Upper lobe of left lung (tissue), 6 donors: Measurements from ENCODE around the gene MTO1. TPM values are rescaled to one million over a fixed set of nuclear protein-coding genes. Genes with fewer than 3 reads are reported as not detected.
"Not testable (repeated sequence)": the region's sequence is repeated elsewhere in the genome, so short reads cannot be mapped to it uniquely, and the experiment has no call there.

Experiments
- ATAC-seq, 2 donors: fragments of 200-7000 bp; cut with Tn5 transposase; one replicate each; pipeline ENCODE4 v1.9.1; 2022; ENCODE audit warnings: mild to moderate bottlenecking in 2 of 2, moderate library complexity in 2 of 2; ENCODE audit not compliant: low FRiP score in 2 of 2
- DNase-seq, 2 donors: peaks; one replicate each; pipeline ENCODE4 v3.0.0-alpha.2; 2019 to 2020
- H3K27ac ChIP-seq, 4 donors: fragments of 200-600 bp; sonication (generic); one replicate each; pipeline ENCODE4 v1.5.1; 2016 to 2019
- H3K27me3 ChIP-seq, 4 donors: fragments of 200-600 bp; sonication (generic); one replicate each; pipeline ENCODE4 v1.5.1; 2017 to 2019
- H3K36me3 ChIP-seq, 4 donors: fragments of 200-600 bp; sonication (generic); one replicate each; pipeline ENCODE4 v1.5.1; 2016 to 2019
- H3K4me1 ChIP-seq, 4 donors: fragments of 200-600 bp; sonication (generic); one replicate each; pipeline ENCODE4 v1.5.1; 2018 to 2019
- H3K4me3 ChIP-seq, 4 donors: fragments of 200-600 bp; sonication (generic); one replicate each; pipeline ENCODE4 v1.5.1; 2017 to 2019; ENCODE audit warnings: mild to moderate bottlenecking in 2 of 4, moderate library complexity in 1 of 4
- H3K9me3 ChIP-seq, 4 donors: fragments of 200-600 bp; sonication (generic); one replicate each; pipeline ENCODE4 v1.5.1; 2018 to 2019
- CTCF ChIP-seq, 6 experiments: fragments of 450-650 bp in 4 of 6; fragments of 200-600 bp in 2 of 6; sonication (generic) in 2 of 6; IDR thresholded peaks; one replicate each; pipeline ENCODE4 v1.5.1; 2016 to 2019; ENCODE audit warnings: antibody characterized with exemption in 6 of 6
- EP300 ChIP-seq, 4 donors: sonication (generic); formaldehyde crosslinking; IDR thresholded peaks; one replicate each; pipeline ENCODE4 v1.5.1; 2017; ENCODE audit warnings: antibody characterized with exemption in 4 of 4, control low read depth in 2 of 4
- POLR2A ChIP-seq, 4 donors: fragments of 450-650 bp; IDR thresholded peaks; one replicate each; pipeline ENCODE4 v1.5.1; 2016 to 2017; ENCODE audit warnings: antibody characterized with exemption in 4 of 4, mild to moderate bottlenecking in 2 of 4
- POLR2AphosphoS5 ChIP-seq, 2 donors: sonication (generic); formaldehyde crosslinking; IDR thresholded peaks; one replicate each; pipeline ENCODE4 v1.5.1; 2017; ENCODE audit warnings: antibody characterized with exemption in 2 of 2
- WGBS, 2 donors: methylation state at CpG; one replicate each; pipeline ENCODE4 v1.1.5; 2017 to 2018; 5-methylcytosine and 5-hydroxymethylcytosine counted together
- total RNA-seq, 6 donors: library from RNA; depleted of rRNA in 4 of 6; stranded (reverse); fragments of >200 nt in 4 of 6; gene quantifications; one replicate each; pipeline versions ENCODE4 v1.1.0 to v1.2.1, GENCODE V29; 2016 to 2021
- donor health status: DM: no; HTN: no; CAD: no; lungs with moderate emphysema.
- donor health status: DM: no; HTN: yes; CAD: no; lungs with severe emphysema.

The MTO1 gene
- total RNA-seq, 6 donors from 2014 or later: 8.9 to 56.6 (median 25.9) TPM

GRCh38 chr6:73503027-73503772, 41.7 kb downstream of the MTO1 start:
- Histone ChIP-seq H3K4me1 (no peaks in the 10 kb centered on the region), H3K4me3 (no peak overlapping the region), H3K9me3 (no peaks in the 10 kb centered on the region), H3K36me3 (peaks cover 9 to 61% (median 38%) of the 10 kb centered on the region in 4 donors), H3K27ac (no peak overlapping the region), H3K27me3 (no peaks in the 10 kb centered on the region)
- no peak for DNase-seq
- WGBS, 2 donors: 35 to 54% methylated on average over 2 of the region's 2 CpGs
- ATAC-seq: peak in 1 of 2 donors; percentile 29
- TF ChIP-seq EP300 (IDR thresholded peaks at IDR 0.05) (no peak), POLR2AphosphoS5 (IDR thresholded peaks at IDR 0.05) (no peak), CTCF (IDR thresholded peaks at IDR 0.05) (no peak), POLR2A (IDR thresholded peaks at IDR 0.05) (no peak)

- ATAC-seq: no peak
- TF ChIP-seq EP300 (IDR thresholded peaks at IDR 0.05): no peak
- TF ChIP-seq CTCF (IDR thresholded peaks at IDR 0.05): no peak
- no peak for TF ChIP-seq POLR2AphosphoS5 (IDR thresholded peaks at IDR 0.05)
- no peak for TF ChIP-seq POLR2A (IDR thresholded peaks at IDR 0.05)
- Histone ChIP-seq H3K36me3 (peaks cover 9 to 52% (median 29%) of the 10 kb centered on the region in 4 donors), H3K27ac (no peak overlapping the region), H3K27me3 (no peaks in the 10 kb centered on the region), H3K4me1 (no peaks in the 10 kb centered on the region), H3K9me3 (no peaks in the 10 kb centered on the region), H3K4me3 (no peak overlapping the region)
- no peak for DNase-seq
- 83 to 88% methylated on average over 2 of the region's 2 CpGs for WGBS, 2 donors
These were observed 42.6 kb downstream of the MTO1 start for GRCh38 chr6:73504160-73504559.

GRCh38 chr6:73505142-73505541, 43.6 kb downstream of the MTO1 start:
- Histone ChIP-seq H3K4me3 (no peak overlapping the region), H3K36me3 (peaks cover 9 to 42% (median 23%) of the 10 kb centered on the region in 4 donors), H3K27ac (no peak overlapping the region), H3K9me3 (no peaks in the 10 kb centered on the region), H3K4me1 (no peaks in the 10 kb centered on the region), H3K27me3 (no peaks in the 10 kb centered on the region)
- DNase-seq: no peak
- no peak for ATAC-seq
- no peak for TF ChIP-seq CTCF (IDR thresholded peaks at IDR 0.05)
- TF ChIP-seq POLR2A (IDR thresholded peaks at IDR 0.05): no peak
- TF ChIP-seq POLR2AphosphoS5 (IDR thresholded peaks at IDR 0.05): no peak
- TF ChIP-seq EP300 (IDR thresholded peaks at IDR 0.05): no peak

- H3K4me1 ChIP-seq, H3K27me3 ChIP-seq, H3K4me3 ChIP-seq, H3K27ac ChIP-seq, ATAC-seq, H3K9me3 ChIP-seq, DNase-seq: not testable (repeated sequence)
- WGBS, 2 donors: 85 to 88% methylated on average over 8 of the region's 8 CpGs
- H3K36me3 ChIP-seq: peaks cover 9 to 36% (median 18%) of the 10 kb centered on the region in 4 donors
These were observed 44.2 kb downstream of the MTO1 start for GRCh38 chr6:73505705-73506104.

DNA sequence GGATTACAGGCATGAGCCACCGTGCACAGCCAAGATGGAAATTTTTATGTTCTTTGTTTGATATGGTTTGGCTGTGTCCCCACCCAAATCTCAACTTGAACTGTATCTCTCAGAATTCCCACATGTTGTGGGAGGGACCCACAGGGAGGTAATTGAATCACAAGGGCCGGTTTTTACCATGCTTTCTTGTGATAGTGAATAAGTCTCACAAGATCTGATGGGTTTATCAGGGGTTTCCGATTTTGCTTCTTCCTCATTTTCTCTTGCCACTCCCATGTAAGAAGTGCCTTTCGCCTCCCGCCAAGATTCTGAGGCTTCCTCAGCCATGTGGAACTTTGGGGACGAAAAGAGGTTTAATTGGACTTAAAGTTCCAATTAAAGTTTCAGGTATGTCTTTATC, 44.7 kb downstream of the MTO1 start:
- H3K36me3 ChIP-seq: peaks cover 8 to 31% (median 14%) of the 10 kb centered on the region in 4 donors
- ATAC-seq: no peak
- H3K4me1 ChIP-seq: no peaks in the 10 kb centered on the region
- no peak overlapping the region for H3K27ac ChIP-seq
- H3K4me3 ChIP-seq: no peak overlapping the region
- 83 to 85% methylated on average over 6 of the region's 6 CpGs for WGBS, 2 donors
- no peaks in the 10 kb centered on the region for H3K9me3 ChIP-seq
- TF ChIP-seq POLR2A (IDR thresholded peaks at IDR 0.05) (no peak), CTCF (IDR thresholded peaks at IDR 0.05) (no peak)
- no peaks in the 10 kb centered on the region for H3K27me3 ChIP-seq
- DNase-seq: no peak
